NCI-H345 (cell line): ENCODE measurements around the gene RFX3.
A peak's percentile ranks its signal among the peaks of the same experiment; 100 is the strongest.

Source experiments
- DNase-seq: peaks from one replicate; lab custom pipeline; 2025; lab: John Stamatoyannopoulos, UW

The RFX3 gene

DNA sequence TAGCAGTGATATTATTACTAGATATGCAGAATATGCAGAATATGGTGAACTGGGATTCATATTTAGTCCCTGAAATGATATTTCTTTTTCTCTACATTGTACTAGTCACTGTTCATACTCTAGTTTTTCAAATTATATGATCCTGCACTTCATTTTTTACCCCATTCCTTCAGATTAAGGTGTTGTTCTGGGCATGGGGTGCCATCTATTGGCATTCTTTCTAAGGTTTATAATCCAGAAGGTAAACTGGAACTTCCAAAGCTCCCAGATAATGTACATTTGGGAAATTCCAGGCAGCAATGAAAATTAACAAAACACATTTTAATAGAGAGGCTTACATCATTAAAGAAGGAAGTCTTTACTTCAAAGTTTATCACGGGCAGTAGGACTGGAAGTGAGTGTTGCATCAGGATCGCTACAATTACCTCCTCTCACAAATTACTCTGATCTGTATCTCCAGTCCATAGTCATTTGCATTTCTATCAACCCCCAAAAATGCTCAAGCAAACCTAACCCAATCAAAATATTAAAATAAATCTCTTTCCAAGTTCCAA, 12.5 kb downstream of the RFX3 start:
- no peak for DNase-seq

DNA sequence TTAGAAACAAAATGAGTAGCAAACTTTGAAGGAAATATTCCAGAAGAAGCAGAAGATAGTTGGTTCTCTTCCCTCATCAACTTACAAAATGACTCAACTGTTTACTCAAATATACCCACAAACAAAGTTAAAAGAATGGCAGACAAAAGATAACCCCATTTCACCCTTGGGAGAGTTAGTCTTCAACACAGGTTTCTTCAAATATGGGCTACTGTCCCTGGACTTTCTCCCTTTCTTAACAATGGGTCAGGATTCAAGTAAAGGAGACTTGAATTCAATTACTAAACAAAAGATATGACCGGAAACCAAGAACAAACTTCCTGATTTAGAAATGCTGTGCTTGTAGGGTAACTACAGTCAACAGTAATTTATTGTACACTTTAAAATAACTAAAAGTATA, 14.2 kb downstream of the RFX3 start:
- no peak for DNase-seq

DNA sequence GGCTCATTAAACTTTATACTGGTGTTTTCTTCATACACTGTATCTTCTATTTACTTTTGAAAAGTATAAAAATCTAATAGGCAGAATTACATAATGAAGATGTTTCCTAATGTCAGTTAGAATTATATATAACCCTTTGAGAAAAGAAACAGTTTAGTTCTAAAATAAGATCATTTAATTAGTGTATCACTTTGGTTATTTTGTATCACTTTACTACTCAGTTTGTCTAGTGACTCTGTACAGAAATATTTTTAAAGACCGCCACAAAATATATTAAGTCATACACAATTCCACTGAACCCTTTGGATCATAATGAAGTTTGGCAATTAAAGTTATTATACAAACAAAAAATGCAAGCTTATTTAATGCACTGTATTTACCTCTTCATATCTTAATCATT, 15.0 kb downstream of the RFX3 start:
- DNase-seq = no peak

DNA sequence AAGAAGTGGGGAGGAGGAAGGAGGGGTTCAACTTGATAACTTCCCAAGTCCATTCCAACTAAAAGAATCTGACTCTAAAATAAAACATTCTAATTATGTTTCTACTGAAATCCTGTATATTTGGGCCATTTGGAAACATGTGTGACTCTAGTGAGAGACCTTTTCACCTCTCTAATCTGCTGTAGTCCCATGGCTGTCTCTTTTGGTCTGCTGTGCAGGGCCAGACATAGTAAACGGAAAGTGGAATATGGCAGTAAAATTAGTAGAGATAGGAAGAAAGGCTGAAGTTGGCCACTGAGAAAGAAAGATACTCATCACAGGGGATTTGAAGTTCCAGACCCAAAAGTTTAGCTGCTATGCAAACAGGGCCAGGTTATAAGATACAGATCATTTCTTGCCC, 15.9 kb downstream of the RFX3 start:
- no peak for DNase-seq

DNA sequence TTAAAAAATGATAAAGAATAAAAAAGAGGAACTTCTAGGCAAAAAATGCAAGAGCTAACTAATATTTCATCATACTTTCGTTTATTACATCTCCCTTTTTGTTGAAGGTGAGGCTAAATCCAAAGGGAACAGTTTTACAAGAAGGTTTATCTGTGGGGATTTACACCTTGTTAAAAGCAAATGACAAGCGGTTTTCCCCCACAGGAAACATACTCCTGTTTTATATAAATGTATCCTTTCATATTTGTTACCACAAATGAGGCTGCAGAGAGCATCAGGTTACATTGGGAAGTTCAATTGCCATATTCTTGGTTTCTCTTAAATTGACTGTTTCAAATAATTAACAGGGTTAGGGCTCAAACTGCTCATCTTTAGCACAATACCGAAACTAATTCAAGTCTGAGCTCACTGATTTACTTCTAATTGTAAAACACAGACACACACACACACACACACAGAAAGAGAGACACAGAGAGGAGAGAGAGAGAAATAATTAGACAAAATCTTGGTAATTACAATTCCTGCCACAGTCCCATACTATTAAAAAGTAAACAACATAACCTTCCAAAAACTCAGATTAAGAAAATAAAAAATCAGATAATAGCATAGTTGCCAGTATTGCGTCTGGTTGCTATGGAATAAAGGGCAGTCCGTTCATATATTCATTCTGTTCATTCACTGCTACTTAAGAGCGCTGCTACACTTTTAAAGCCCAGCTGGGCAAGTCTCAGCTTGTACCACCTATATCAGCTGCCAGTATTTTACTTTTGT, 17.1 kb downstream of the RFX3 start:
- peak; percentile 84 for DNase-seq

DNA sequence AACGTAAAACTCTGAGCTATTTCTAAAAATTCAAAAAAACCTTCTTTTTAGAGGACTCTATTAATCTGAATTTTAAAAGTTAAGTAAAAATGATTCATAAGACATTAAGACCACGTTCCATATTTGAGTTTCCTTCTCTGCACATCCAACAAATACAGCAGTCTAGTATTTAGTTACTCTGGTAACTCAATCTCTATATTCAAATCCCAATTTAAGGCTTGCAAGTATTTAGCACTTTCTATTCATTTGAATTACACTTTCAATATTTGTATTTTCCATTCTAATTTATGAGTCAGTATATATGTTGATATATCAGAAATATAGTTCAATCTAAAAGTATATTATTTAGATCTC, 17.7 kb downstream of the RFX3 start:
- no peak for DNase-seq

DNA sequence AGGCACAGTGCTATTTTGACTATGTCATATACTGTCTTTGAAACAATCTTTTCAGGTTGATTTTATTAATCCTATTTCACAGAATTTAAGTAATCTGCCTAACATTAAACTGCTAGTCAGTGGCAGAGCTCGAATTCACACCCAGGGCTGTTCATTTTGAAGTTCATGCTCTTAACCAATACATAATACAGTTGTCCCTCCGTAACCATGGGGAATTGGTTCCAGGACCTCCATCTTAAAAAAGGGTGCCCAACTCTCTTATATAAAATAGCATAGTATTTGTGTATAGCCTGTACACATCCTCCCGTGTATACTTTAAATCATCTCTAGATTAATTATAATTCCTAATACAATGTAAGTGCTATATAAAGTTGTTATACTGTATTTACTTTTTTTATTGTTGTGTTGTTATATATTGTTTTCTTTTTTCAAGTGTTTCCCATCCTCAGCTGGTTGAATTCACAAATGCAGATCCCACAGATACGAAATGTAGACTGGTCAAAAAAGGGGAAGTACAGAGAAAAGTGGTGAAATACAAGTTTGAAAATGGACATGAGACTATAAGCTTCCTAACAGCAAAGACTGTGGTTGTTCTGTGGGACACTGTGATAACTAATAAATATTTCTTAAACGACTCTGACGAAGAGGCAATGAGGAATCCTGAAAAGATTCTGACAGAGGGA, 18.3 kb downstream of the RFX3 start:
- no peak for DNase-seq

DNA sequence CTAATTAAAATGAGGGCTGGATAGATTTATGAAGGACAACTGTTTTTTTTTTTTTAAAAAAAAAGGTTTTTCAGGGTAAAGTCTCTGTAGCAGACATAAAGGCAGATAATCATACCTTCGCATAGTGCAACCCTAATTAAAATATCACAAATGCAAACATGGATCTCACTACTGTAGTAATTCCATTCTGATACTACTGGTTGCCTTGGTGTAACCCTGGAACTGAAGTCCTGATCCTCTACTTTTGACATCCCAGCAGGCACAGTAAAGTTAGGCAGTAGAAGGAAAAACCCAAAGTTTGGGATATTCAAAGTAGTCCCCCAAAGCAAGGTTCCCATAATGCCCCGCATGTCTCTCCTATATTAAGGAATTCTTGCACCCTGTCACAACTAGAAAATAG, 19.6 kb downstream of the RFX3 start:
- DNase-seq = no peak

DNA sequence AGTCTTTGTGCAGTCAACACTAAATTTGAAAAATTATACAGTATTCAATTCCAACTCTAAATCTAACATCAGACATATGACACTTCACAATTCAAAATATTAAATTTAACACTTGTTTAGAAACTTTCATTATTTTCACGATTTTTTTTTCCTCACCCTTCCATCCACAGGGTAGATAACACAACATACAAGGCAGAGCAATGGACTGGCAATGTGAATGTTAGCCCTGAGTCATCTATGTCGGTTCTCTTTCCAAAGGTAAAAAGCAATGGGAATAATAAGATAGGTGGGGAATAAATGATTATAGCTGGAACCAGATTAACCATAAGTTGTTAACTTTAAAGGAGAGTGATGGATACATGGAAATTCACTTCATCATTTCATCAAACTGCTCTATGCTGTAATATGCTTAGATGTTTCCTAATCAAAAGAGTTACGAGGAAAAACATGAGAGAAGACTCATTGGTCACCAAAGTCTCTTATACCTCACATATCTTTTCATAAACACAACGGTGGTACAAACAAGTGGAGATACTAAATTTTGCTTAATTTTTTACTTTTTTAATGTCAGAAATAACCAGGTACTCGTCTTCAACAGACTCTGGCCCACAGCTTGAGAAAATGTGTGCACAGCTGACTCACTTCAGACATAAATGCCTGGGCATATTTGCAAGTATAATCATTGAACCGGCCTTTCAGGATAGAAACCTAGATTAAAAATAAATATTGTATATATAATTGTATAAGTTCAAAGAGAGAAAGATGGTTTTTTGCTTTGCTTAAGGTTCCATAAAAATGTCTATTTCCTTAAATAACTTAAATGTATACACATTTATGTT, 23.0 kb downstream of the RFX3 start:
- no peak for DNase-seq

DNA sequence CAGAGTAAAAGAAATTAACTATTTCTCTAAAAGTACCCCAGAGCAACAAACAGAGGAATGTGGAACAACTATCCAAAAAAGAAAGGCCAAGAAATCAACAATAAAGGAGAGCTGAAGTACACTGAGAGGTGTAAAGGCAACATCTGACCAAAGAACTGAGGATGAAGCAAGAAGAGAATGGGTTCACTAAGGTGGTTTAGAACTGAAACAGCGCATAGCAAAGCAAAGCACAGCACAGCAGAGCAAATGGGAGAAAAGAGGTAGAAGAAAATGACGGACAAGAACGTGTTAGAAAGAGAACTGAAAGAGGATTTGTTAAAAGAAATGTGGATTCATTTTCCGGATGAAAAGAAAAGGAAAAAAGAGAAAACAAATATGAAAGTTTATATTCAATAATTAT, 25.8 kb downstream of the RFX3 start:
- DNase-seq = no peak

DNA sequence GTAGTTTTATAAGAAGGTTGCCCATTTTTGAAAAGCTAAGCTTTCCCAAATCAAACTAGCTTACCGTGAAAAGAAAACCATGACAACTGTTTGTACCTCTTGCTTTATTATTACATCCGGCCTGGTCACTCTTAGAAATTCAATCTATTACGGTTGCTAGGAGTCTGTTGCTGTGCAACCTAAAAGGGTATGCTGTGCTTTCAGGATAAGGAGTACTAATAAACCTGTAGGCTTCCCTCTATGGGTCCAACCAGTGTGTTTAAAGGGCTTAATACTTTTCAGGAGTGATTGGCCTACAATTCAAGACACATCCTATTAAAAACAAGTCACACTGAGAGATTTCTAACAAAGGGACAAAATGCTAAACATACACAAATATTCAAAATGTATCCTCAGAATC, 27.1 kb downstream of the RFX3 start:
- no peak for DNase-seq

DNA sequence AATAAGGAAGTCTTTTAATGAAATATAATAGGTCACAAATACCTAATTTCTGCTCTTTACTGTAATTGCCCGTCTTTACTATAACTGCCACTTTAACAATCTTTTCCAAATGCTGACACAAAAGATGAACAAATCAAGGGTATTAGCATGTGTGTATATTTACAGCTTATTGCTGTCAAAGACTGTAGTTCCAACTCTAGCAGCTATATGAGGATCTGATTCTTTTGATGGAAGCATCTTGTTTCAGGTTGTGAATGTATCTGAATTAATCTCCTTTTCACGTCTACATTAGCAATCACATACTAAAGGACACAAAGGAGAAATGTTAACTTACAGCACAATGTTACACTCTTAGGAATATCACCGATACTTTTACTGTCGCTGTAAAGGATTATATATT, 27.9 kb downstream of the RFX3 start:
- no peak for DNase-seq

DNA sequence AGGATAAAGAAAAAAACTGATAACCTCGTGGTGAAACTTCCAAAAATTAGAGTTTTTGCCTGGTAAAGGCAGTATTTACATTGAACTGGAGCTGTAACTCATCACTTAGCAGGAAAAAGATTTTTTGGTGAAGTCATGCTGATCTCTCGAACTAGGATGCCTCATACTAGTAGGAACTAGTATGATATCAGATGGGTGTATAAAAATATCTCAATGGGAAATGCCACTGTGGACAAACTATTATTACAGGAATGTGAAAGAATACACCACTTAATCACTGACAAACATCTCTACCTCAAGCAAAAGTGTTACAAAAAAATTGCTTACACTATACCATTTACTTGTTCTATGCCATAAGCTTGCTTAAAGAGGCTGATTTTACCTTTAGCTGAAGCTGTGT, 28.4 kb downstream of the RFX3 start:
- DNase-seq = no peak

DNA sequence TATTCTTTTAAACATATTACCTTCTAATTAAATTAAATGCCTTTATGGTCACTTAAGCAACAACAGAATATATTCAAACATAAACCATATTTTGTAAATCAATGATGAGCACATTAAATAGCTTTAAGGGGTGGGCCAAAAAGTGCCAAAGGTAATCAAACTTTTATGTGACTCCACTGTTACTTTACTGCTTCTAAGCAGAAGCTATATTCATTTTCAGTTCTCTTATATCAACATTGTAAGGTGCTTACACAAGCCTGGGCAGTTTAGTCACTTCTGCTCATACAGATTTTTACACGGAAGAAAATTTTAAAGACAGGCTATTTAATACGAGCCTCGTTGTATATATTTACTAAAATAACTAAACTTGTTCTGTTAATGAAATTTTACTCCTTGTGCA, 29.9 kb downstream of the RFX3 start:
- no peak for DNase-seq

DNA sequence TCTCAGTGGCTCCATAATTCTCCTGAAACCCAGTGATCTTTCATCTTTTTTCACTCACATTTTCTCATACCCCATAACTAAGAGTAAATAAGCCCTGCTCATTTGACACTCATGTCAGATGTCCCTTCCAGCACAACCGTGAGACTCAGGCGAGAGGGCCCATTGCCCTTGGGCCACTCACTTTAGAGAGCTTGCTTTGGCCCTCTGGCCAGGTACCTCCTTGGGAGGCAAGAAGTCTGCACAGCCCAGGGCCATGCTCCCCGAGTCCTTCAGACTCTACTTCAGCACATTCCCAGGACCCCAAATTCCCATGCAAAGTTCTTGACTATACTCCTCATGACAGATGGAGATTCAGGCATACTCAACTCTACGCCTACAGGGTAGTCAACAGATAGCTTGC, 33.6 kb downstream of the RFX3 start:
- no peak for DNase-seq

DNA sequence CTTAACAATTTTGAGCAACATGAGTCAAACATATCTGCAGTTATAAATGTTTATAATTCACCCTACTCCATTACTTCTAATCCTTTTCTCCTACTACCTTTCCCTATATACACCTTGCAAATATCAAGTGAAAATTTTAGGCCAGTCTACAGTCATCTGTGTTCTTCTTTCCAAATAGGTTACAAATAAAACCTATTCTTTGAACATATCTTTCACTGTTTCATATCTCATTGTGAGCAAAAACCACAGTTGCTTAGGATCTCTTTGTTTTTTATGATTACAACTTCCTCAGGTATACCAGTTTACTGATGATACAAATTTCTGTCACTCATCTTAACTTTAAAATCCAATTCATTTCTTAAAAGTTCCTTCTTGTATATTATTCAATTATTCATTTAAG, 34.4 kb downstream of the RFX3 start:
- DNase-seq = no peak

DNA sequence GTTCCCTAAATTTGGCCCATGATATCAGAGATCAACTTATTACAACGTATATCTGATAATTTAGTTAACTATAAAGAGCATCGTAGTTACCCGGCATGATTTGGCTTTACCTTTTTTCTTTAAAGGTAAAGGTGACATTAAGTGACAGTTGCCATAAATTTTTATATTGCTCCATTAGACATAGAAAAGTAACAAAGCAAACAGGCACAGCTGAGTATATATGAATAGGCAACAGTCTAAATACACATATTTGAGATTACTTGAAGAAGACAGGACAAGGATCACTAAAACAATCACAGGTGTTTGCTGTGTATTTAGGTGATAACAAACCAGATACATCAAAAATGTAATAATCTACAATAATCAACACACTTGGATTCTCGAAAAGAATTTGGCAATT, 34.8 kb downstream of the RFX3 start:
- DNase-seq = no peak

DNA sequence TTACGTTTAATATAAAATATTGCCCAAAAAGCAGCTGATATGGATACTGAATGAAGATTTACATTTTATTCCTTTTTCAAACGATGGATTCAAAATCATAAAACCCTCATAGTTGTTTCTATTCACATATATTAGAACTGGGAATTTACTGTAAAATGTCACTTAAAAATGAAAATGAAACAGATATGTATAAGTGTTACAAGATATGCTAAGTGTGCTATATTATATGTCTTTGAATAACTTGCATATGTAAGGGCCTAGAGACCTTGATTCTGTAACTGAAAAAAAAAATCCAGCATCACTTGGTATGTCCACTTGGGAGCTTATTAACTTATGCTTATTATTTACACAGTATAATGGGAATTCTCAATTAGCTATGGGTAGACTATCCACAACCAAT, 43.2 kb downstream of the RFX3 start:
- no peak for DNase-seq

DNA sequence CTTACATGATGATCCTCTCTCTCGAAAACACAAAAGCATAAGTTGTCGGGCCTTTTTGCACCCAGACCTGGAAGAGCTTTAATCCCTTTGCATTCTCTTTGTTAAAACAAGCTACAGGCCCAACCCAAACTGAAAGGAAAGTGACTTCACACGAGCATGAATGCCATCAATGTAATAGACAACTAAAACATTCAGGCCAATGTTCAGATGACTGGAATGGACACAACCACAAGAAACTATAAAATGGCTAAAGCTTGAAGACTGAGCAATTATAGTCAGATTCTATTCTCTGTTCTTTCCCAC, 45.5 kb downstream of the RFX3 start:
- no peak for DNase-seq

DNA sequence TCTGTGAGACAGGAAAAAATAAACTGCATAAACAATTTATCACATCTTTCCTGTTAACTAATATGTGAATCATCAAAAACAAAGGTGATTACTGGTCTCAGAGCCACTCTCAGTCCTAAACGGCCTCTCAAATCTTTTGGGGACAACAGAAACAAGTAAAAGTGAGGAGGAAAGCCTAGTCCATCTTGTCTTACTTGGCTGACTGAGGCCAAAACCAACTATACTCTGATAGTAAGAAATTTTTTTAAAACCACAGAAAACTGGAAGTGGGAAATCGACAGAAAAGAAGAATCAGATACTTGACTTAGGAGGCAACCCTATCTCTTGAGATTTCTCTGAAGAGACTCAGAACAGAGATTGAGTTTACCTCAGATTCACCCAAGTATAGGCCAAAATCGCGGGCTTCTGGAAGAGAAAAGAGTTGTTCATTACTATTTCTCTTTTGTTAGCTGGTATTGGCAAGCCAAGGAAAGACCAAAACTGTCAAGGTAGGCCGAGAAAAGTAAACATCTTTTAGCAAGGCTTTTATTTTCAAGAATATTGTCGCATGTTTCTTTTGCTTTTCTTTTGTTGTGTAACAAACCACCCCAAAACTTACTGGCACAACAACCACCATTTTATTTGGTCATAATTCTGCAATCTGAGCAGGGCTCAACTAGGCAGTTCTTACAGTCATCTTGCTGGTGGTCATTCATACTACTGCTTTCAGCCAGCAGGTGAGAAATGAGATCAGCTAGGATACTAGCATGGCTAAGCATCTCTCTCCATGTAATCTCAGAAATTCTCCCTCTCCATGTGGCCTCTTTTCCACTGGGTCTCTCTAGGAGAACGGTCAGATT, 46.1 kb downstream of the RFX3 start:
- no peak for DNase-seq

DNA sequence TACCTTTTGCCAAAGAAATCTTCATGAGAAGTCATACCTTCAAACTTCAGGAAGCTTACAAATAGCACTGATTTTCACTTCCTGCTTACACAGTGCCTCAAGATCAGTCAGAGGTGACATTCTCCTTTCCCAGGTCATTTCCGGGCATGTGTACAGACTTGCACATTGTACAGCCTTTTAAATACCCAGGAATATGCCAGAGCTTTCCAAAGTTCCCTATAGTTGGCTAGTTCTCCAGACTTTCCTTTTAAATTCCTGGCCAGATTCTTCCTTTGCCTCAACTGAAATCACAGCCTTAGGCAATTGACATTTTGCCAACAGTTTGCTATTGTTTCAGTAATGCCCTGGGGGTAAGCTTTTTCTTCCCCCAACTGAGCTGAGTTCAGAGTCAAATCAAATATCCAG, 47.2 kb downstream of the RFX3 start:
- no peak for DNase-seq

DNA sequence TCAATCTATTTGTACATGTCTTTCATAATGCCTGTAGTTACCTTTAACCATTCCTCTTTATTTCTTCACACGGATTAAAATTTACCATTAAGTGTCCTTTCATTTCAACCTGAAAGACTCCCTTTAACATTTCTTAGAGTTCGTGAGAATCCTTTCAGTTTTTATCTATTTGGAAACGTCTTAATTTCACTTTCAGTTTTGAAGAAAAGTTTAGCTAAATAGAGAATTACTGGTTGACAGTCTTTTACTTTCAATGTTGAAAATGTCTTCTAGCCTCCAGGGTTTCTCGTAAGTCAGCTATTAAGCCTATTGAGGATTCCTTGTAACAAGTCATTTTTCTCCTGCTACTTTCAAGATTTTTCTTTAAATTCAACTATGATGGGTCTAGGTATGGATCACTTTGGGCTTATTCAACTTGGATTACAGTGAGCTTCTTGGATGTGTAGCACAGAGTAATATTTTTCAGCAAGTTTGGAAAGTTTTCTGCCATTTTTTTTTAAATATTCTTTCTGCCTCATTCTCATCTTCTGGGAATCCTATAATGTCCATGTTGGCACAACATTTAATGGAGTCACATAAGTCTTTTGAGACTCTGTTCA, 48.5 kb downstream of the RFX3 start:
- no peak for DNase-seq
